Heart left ventricle (tissue), 13 donors: ENCODE results near the gene SERPINB6.
"Not testable (repeated sequence)": the region's sequence is repeated elsewhere in the genome, so short reads cannot be mapped to it uniquely, and the experiment has no call there.

ENCODE experiments used
- CTCF ChIP-seq, 12 donors: fragments of 200-600 bp; sonication (generic) in 4 of 12; IDR thresholded peaks; one replicate each; pipeline versions ENCODE4 v1.5.0 to v1.8.0; 2018 to 2022; ENCODE audit warnings: antibody characterized with exemption in 12 of 12, mild to moderate bottlenecking in 5 of 12
- POLR2A ChIP-seq, 2 donors: fragments of 450-650 bp; IDR thresholded peaks; one replicate each; pipeline ENCODE4 v1.6.1; 2017; ENCODE audit warnings: antibody characterized with exemption in 2 of 2, mild to moderate bottlenecking in 2 of 2, moderate library complexity in 2 of 2
- donor health status: ischemic (EF 13 %, LVEDD 7.1; RV severe dilation, severe dysfunction).
- donor health status: DM: no; HTN: yes; CAD: no.
- donor health status: DM: no; HTN: no; CAD: no.
- donor health status: ischemic (EF 25% LVEDD 6.9; RV normal size, moderate dysfunction).
- donor health status: ischemic (EF 25% LVEDD 5.7; RV mildly dilated, moderate dysfunction).
- donor health status: ischemic (EF 35%, LVEDD 5.7; RV mildly dilated, moderate dysfunction).
- donor health status: nonischemic (EF 11% LVEDD 7.7; RV severe dilation, severe dysfunction).
- donor health status: DM: yes; HTN: yes; CAD: no.
- donor health status: PGD.
- donor health status: ischemic (EF 29% LVEDD 5.4; RV normal size, mild dysfunction).
- donor health status: nonischemic (EF 23%, LVEDD 6.1; RV moderate dilation, normal function).

- not testable (repeated sequence) for TF ChIP-seq CTCF, POLR2A (IDR thresholded peaks at IDR 0.05)
These were observed 69.5 kb downstream of the SERPINB6 start for GRCh38 chr6:2901645-2902502.
